ENCODE measurements around the gene ZBTB7C. TPM values are rescaled to one million over a fixed set of nuclear protein-coding genes. Genes with fewer than 3 reads are reported as not detected.

ZBTB7C gene
- total and polyA plus RNA-seq, 2 of the 8 experiments (the other 6 are each of a cell fraction or from before 2014, with no cell fraction given) = 0.15 to 0.45 TPM

GRCh38 chr18:48320639-48320945 is 88.6 kb downstream of the ZBTB7C start:
- Histone ChIP-seq H3K4me1 (replicated peaks in 1 of 4; ENCODE audit: control insufficient read depth in 3 of 4, insufficient read depth in 4 of 4, low read length in 3 of 4) (no peaks in the 10 kb centered on the region; a peak in 1 of 7 replicates), H3K4me2 (ENCODE audit: insufficient read depth in 1 of 2, low read depth in 2 of 2, low read length in 2 of 2) (no peak overlapping the region), H3K79me1 (ENCODE audit: low read depth, low read length) (no peaks in the 10 kb centered on the region), H3K79me2 (ENCODE audit: control insufficient read depth in 1 of 2, insufficient read depth in 2 of 2, low read length in 2 of 2) (no peaks in the 10 kb centered on the region), H3K14ac (ENCODE audit: insufficient read length) (no peak overlapping the region), H2BK120ac (replicated peaks; ENCODE audit: low read depth, low read length) (no peak overlapping the region), H3K4me3 (ENCODE audit: extremely low read depth in 1 of 4, insufficient read depth in 2 of 4, low read depth in 3 of 4, low read length in 4 of 4) (no peak overlapping the region), H2BK5ac (ENCODE audit: low read depth, low read length) (0 out of 2 replicates have a peak overlapping the region, but pooled peaks have one; percentile 4), H3K27ac (ENCODE audit: low read depth, low read length) (no peak overlapping the region), H3K4ac (replicated peaks; ENCODE audit: insufficient read length, low read depth, low read length) (no peak overlapping the region), H4K8ac (ENCODE audit: extremely low read depth, insufficient read depth, low read length) (no peak overlapping the region), H3K18ac (ENCODE audit: extremely low read depth, low read length) (no peak overlapping the region), H3K27me3 (replicated peaks in 1 of 4; ENCODE audit: control insufficient read depth in 3 of 4, extremely low read depth in 1 of 4, insufficient read depth in 3 of 4, low read length in 3 of 4) (no peaks in the 10 kb centered on the region), H4K20me1 (replicated peaks in 1 of 2; ENCODE audit: control insufficient read depth in 1 of 2, insufficient read depth in 2 of 2, low read length in 2 of 2) (no peaks in the 10 kb centered on the region), H4K91ac (replicated peaks; ENCODE audit: insufficient read length, low read length) (no peak overlapping the region), H3K9me3 (ENCODE audit: insufficient read depth in 2 of 2, low read depth in 1 of 2, low read length in 1 of 2) (no peaks in the 10 kb centered on the region), H4K5ac (ENCODE audit: insufficient read length, low read depth, low read length) (no peak overlapping the region), H3K23ac (ENCODE audit: insufficient read length) (no peak overlapping the region), H2AK5ac (ENCODE audit: low read depth, low read length) (no peak overlapping the region), H3K23me2 (ENCODE audit: low read depth, low read length) (no peaks in the 10 kb centered on the region), H2BK12ac (ENCODE audit: low read depth, low read length) (no peak overlapping the region), H2BK15ac (ENCODE audit: low read length) (no peak overlapping the region; the same call in 1 of the 2 replicates), H3K56ac (replicated peaks; ENCODE audit: insufficient read length, low read depth, low read length) (no peak overlapping the region), H3K9ac (replicated peaks in 1 of 4; ENCODE audit: extremely low read depth in 1 of 4, low read depth in 3 of 4, low read length in 3 of 4) (no peak overlapping the region), H2BK20ac (ENCODE audit: low read length) (no peak overlapping the region), H2AFZ (ENCODE audit: low read length) (no peak overlapping the region), H3K36me3 (ENCODE audit: control insufficient read depth in 2 of 4, insufficient read depth in 4 of 4, low read length in 3 of 4) (no peaks in the 10 kb centered on the region)
- FAIRE-seq (no peak), DNase-seq (ENCODE audit: low read depth in 1 of 2, low spot score in 2 of 2) (no peak)
- POLR2A ChIA-PET (ENCODE audit: partially characterized antibody) = no interaction called here
- CTCF ChIA-PET (ENCODE audit: partially characterized antibody) = interaction anchor here (0.9 to 2.7 kb wide), 8 partner anchors 11 to 125 kb away, joined by 3 to 11 read pairs (median 5); no protein-coding TSS in a partner anchor
- WGBS, 2 experiments (ENCODE audit: extremely low coverage in 1 of 2, insufficient coverage in 1 of 2, insufficient read length in 1 of 2, insufficient replicate concordance in 2 of 2, low coverage in 1 of 2, low lambda C conversion rate in 2 of 2, missing lambda C conversion rate in 1 of 2) = 91% methylated on average over 4 of the region's 4 CpGs; no CpG with 5 or more reads in 1 of the 2 experiments
- no peak for TF ChIP-seq FOSL1 (IDR thresholded peaks at IDR 0.05; ENCODE audit: insufficient read depth, low read depth, low read length)
- no peak for TF ChIP-seq RXRA (IDR thresholded peaks at IDR 0.05; ENCODE audit: insufficient read depth, low read depth, low read length)
- TF ChIP-seq NRF1 (IDR thresholded peaks at IDR 0.05; ENCODE audit: low read depth, low read length) = no peak
- TF ChIP-seq CBX8 (IDR thresholded peaks at IDR 0.05; ENCODE audit: borderline replicate concordance, low read depth, low read length) = no peak
- TF ChIP-seq CEBPB (IDR thresholded peaks at IDR 0.05; ENCODE audit: low read depth, low read length) = no peak
- no peak for TF ChIP-seq USF2 (IDR thresholded peaks at IDR 0.05; ENCODE audit: low read length)
- TF ChIP-seq SIX5 (IDR thresholded peaks at IDR 0.05; ENCODE audit: low read depth, low read length) = no peak
- TF ChIP-seq PHF8 (conservative IDR thresholded peaks at IDR 0.05; ENCODE audit: low read depth, low read length) = no peak
- TF ChIP-seq SRF (IDR thresholded peaks at IDR 0.05; ENCODE audit: low read depth, low read length) = no peak
- TF ChIP-seq POLR2AphosphoS5 (IDR thresholded peaks at IDR 0.05; ENCODE audit: low read depth, low read length) = no peak
